AG09309 (cell line): Measurements from ENCODE around the gene NRP1.

Experiments used
- DNase-seq: peaks from one replicate; pipeline ENCODE4 v3.0.0-alpha.2; 2010; ENCODE audit warnings: low read depth
- H3K4me3 ChIP-seq: 2 replicates; pipeline ENCODE4 v1.5.1; 2011; ENCODE audit warnings: mild to moderate bottlenecking, low read depth, low read length, moderate library complexity; ENCODE audit not compliant: control insufficient read depth
- TF ChIP-seq, protein P1 (sequence below): IDR thresholded peaks from 2 replicates; pipeline ENCODE4 v1.5.1; 2011; ENCODE audit warnings: mild to moderate bottlenecking, low read depth, low read length, inconsistent platforms; ENCODE audit not compliant: insufficient read depth, control insufficient read depth; ENCODE audit errors: missing control alignments

NRP1 gene

DNA sequence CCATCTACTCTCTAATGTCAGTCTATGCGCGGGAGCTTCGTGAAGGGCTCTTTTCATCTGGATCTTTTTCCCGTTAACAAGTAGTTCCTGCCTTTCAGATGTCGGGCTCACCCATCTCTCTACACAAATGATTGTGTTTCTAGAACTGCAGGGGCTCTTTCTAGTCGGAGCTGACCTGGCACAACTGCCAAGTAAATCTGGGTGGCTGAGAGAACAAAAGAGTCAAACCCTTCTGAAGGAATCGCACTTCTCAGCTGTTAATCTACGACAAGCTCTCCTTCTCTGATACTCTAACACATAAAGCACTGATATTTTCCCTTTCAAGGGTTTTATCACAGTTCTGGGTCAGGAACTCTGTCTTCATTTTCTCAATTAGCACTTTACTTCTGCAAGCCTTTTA, 144.7 kb downstream of the NRP1 start:
- TF ChIP-seq, protein P1, sequence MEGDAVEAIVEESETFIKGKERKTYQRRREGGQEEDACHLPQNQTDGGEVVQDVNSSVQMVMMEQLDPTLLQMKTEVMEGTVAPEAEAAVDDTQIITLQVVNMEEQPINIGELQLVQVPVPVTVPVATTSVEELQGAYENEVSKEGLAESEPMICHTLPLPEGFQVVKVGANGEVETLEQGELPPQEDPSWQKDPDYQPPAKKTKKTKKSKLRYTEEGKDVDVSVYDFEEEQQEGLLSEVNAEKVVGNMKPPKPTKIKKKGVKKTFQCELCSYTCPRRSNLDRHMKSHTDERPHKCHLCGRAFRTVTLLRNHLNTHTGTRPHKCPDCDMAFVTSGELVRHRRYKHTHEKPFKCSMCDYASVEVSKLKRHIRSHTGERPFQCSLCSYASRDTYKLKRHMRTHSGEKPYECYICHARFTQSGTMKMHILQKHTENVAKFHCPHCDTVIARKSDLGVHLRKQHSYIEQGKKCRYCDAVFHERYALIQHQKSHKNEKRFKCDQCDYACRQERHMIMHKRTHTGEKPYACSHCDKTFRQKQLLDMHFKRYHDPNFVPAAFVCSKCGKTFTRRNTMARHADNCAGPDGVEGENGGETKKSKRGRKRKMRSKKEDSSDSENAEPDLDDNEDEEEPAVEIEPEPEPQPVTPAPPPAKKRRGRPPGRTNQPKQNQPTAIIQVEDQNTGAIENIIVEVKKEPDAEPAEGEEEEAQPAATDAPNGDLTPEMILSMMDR: no peak

GRCh38 chr10:33189363-33189762, 145.1 kb downstream of the NRP1 start:
- TF ChIP-seq, protein P1: no peak
- no peak overlapping the region for H3K4me3 ChIP-seq
- no peak for DNase-seq

More for the DNA sequence above, 144.7 kb downstream of the NRP1 start:
- no peak overlapping the region for H3K4me3 ChIP-seq
- DNase-seq: no peak

- no peak overlapping the region for H3K4me3 ChIP-seq
- DNase-seq: no peak
- TF ChIP-seq, protein P1: no peak
These were observed 147.0 kb downstream of the NRP1 start for GRCh38 chr10:33187427-33187999.

DNA sequence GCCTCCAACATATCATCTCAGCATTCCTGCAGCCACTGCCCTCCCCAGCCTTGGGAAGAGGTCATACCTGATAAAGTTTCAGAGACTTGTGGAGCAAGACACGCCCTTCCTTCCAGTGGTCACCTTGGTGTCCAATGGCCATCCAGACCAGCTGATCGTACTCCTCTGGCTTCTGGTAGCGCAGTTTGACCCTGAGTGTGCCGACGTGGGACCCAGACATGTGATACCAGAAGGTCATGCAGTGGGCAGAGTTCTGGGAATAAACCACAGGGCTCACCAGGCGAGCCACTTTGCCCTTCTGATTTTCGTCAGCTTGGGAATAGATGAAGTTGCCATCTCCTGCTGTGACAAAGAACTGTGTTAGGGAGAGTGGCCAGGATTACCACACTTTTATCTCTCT, 148.3 kb downstream of the NRP1 start:
- no peak for DNase-seq
- TF ChIP-seq, protein P1: no peak
- no peak overlapping the region for H3K4me3 ChIP-seq

GRCh38 chr10:33183655-33184054, 150.8 kb downstream of the NRP1 start:
- TF ChIP-seq, protein P1: no peak
- DNase-seq: no peak
- H3K4me3 ChIP-seq: no peak overlapping the region

DNA sequence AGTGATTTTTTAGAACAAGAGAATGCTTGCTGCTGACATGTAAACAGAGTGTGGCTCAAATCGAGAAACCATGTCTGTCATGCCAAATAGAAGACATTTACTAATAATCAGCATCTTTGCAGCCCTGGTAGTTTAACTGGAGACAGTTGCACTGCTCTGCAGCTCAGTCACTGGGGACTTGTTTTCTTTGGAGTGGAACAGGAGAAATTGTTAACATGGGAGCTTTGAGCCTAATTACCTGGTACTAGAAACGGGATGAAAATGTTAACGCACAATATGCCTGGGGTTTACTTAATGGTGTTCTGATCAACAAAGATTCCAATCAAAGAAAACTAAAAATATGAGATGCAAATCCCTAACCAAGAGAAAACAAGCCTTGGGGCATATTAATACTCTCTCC, 153.5 kb downstream of the NRP1 start:
- TF ChIP-seq, protein P1: no peak
- no peak for DNase-seq
- H3K4me3 ChIP-seq: no peak overlapping the region

GRCh38 chr10:33180390-33180789, 154.1 kb downstream of the NRP1 start:
- TF ChIP-seq, protein P1: no peak
- DNase-seq: no peak
- H3K4me3 ChIP-seq: no peak overlapping the region
